ENCODE measurements around the gene LDHD.

DNA sequence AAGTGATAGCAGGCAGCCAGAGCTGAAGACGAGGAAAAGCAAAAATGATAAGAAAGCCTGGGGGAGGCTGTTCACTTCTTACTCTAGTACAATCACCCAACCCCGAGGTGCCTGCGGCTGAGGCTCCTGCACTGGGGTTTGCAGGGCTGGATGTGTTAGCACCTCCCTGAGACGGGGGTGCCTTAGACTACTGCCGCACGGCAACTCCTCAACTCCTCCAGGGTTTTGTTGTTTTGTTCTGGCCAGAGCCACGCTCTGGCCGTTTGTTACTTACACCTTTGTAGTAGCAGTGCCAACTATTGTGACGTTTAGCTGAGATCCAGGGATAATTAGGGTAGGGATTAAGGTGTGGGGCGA, 51.5 kb downstream of the LDHD start:
- TF ChIP-seq POLR2A (IDR thresholded peaks at IDR 0.05; ENCODE audit: low read depth, low read length) (no peak), POLR2AphosphoS5 (IDR thresholded peaks at IDR 0.05; ENCODE audit: low read depth, low read length) (no peak), TAF1 (IDR thresholded peaks at IDR 0.05; ENCODE audit: low read depth, low read length) (no peak), SPI1 (IDR thresholded peaks at IDR 0.05; ENCODE audit: low read depth, low read length) (no peak), POU2F2 (IDR thresholded peaks at IDR 0.05; ENCODE audit: low read depth, low read length) (no peak), PAX5 (IDR thresholded peaks at IDR 0.05; ENCODE audit: insufficient read depth, low read length, severe bottlenecking) (no peak)
